Parathyroid adenoma (tissue), 2 donors: ENCODE results near the gene TMEM242.

ENCODE experiments used
- H2AFZ ChIP-seq: fragments of 300-600 bp; sonication (generic); one replicate; pipeline ENCODE4 v1.7.0; 2017; ENCODE audit warnings: antibody characterized with exemption, mild to moderate bottlenecking
- H3K27ac ChIP-seq: fragments of 300-600 bp; sonication (generic); one replicate; pipeline ENCODE4 v1.7.0; 2017
- H3K27me3 ChIP-seq: fragments of 300-600 bp; sonication (generic); one replicate; pipeline ENCODE4 v1.7.0; 2017; ENCODE audit warnings: low read length; ENCODE audit not compliant: control insufficient read depth, insufficient read depth
- H3K36me3 ChIP-seq: fragments of 300-600 bp; sonication (generic); one replicate; pipeline ENCODE4 v1.7.0; 2017; ENCODE audit warnings: low read length; ENCODE audit not compliant: control insufficient read depth, insufficient read depth
- H3K4me1 ChIP-seq: fragments of 300-600 bp; sonication (generic); one replicate; pipeline ENCODE4 v1.7.0; 2017; ENCODE audit warnings: control low read depth
- H3K4me2 ChIP-seq: fragments of 300-600 bp; sonication (generic); one replicate; pipeline ENCODE4 v1.7.0; 2017; ENCODE audit warnings: low read length
- H3K4me3 ChIP-seq: fragments of 300-600 bp; sonication (generic); one replicate; pipeline ENCODE4 v1.7.0; 2017; ENCODE audit warnings: low read depth, low read length
- H3K79me2 ChIP-seq: fragments of 300-600 bp; sonication (generic); one replicate; pipeline ENCODE4 v1.7.0; 2017; ENCODE audit warnings: control low read depth
- H3K9ac ChIP-seq: fragments of 300-600 bp; sonication (generic); one replicate; pipeline ENCODE4 v1.7.0; 2017; ENCODE audit warnings: mild to moderate bottlenecking
- H3K9me3 ChIP-seq: fragments of 300-600 bp; sonication (generic); one replicate; pipeline ENCODE4 v1.7.0; 2017; ENCODE audit warnings: low read length; ENCODE audit not compliant: control insufficient read depth
- CTCF ChIP-seq: fragments of 300-600 bp; sonication (generic); IDR thresholded peaks from one replicate; pipeline ENCODE4 v1.7.0; 2017; ENCODE audit warnings: antibody characterized with exemption, mild to moderate bottlenecking
- donor health status: primary hyperparathyroidism.

Gene TMEM242

GRCh38 chr6:157323255-157323965 is at the start of gene TMEM242:
TSS of gene TMEM242 (minus strand) at chr6:157323519. CDS start at chr6:157323499, 20 bp downstream.
- H3K9ac ChIP-seq: peak within 1 kb of the TSS; percentile 38

GRCh38 chr6:157372501-157373280 is 49.4 kb upstream of the TMEM242 start:
- no peak overlapping the region for H3K4me2 ChIP-seq
- no peak overlapping the region for H3K9ac ChIP-seq
- H3K27me3 ChIP-seq: no peaks in the 10 kb centered on the region
- H2AFZ ChIP-seq: peak overlapping the region; percentile 58
- TF ChIP-seq CTCF: no peak
- H3K4me3 ChIP-seq: peak overlapping the region; percentile 0
- no peaks in the 10 kb centered on the region for H3K9me3 ChIP-seq
- no peaks in the 10 kb centered on the region for H3K79me2 ChIP-seq
- peaks cover 6% of the 10 kb centered on the region for H3K4me1 ChIP-seq
- no peak overlapping the region for H3K27ac ChIP-seq
- H3K36me3 ChIP-seq: no peaks in the 10 kb centered on the region

More at GRCh38 chr6:157323255-157323965, at the start of gene TMEM242:
- Histone ChIP-seq H3K4me1 (no peaks in the 10 kb centered on the region), H3K27ac (peak within 1 kb of the TSS; percentile 92), H3K27me3 (no peaks in the 10 kb centered on the region), H3K9me3 (no peaks in the 10 kb centered on the region), H3K79me2 (no peaks in the 10 kb centered on the region), H2AFZ (peak within 1 kb of the TSS; percentile 93), H3K36me3 (no peaks in the 10 kb centered on the region), H3K4me3 (peak within 1 kb of the TSS; percentile 98), H3K4me2 (peak within 1 kb of the TSS; percentile 96)
- TF ChIP-seq CTCF: peak; percentile 48

- Histone ChIP-seq H3K27ac (no peak overlapping the region), H3K4me2 (no peak overlapping the region), H3K9me3 (no peaks in the 10 kb centered on the region), H2AFZ (no peak overlapping the region), H3K79me2 (no peaks in the 10 kb centered on the region), H3K36me3 (no peaks in the 10 kb centered on the region), H3K27me3 (no peaks in the 10 kb centered on the region), H3K4me3 (no peak overlapping the region), H3K9ac (no peak overlapping the region), H3K4me1 (peaks cover 6% of the 10 kb centered on the region)
- no peak for TF ChIP-seq CTCF
Observed at GRCh38 chr6:157370755-157371154, 47.4 kb upstream of the TMEM242 start.

GRCh38 chr6:157368359-157369049 is 45.2 kb upstream of the TMEM242 start:
- Histone ChIP-seq H3K9ac (no peak overlapping the region), H3K4me3 (no peak overlapping the region), H3K27ac (no peak overlapping the region), H3K36me3 (no peaks in the 10 kb centered on the region), H2AFZ (no peak overlapping the region), H3K4me2 (no peak overlapping the region), H3K9me3 (no peaks in the 10 kb centered on the region), H3K79me2 (no peaks in the 10 kb centered on the region), H3K27me3 (no peaks in the 10 kb centered on the region), H3K4me1 (peaks cover 6% of the 10 kb centered on the region)
- TF ChIP-seq CTCF: no peak
